ENCODE measurements around the gene BICD1. TPM values are rescaled to one million over a fixed set of nuclear protein-coding genes. Genes with fewer than 3 reads are reported as not detected.

Gene BICD1
- total and polyA plus RNA-seq, 4 donors, result 0.46 to 3.4 (median 1.1) TPM

DNA sequence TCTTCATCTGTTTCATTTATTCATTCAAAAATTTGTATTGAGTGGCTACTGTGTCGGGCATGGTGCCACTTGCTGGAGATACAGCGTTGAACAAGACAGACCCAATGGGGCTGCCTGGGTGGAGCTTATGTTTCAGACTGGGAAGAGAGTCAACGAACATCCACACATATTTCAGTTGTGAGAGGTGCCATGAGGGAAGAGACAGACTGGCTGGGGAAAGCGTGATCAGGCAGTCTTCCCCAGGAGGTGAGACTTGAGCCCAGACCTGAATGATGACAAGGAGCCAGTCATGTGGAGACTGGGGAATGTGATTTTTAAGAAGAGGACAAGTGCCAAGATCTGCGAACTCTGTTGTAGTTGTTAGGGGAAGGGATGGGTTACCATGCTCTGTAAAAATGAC, 12.2 kb downstream of the BICD1 start:
- TF ChIP-seq HNF4A (conservative IDR thresholded peaks at IDR 0.05) (no peak), TAF1 (conservative IDR thresholded peaks at IDR 0.05) (no peak), SP1 (IDR thresholded peaks at IDR 0.05) (no peak), YY1 (IDR thresholded peaks at IDR 0.05) (no peak), FOXA2 (IDR thresholded peaks at IDR 0.05) (no peak), EGR1 (IDR thresholded peaks at IDR 0.05; ENCODE audit: low read depth in 2 of 2) (no peak), RXRA (IDR thresholded peaks at IDR 0.05) (no peak), HNF4G (IDR thresholded peaks at IDR 0.05) (no peak), RAD21 (IDR thresholded peaks at IDR 0.05) (no peak), JUND (IDR thresholded peaks at IDR 0.05) (no peak), FOXA1 (IDR thresholded peaks at IDR 0.05) (no peak), NR2F2 (IDR thresholded peaks at IDR 0.05) (no peak), GABPA (IDR thresholded peaks at IDR 0.05 in 1 of 2, conservative IDR thresholded peaks at IDR 0.05 in 1 of 2) (no peak)
- TF ChIP-seq, protein P1, sequence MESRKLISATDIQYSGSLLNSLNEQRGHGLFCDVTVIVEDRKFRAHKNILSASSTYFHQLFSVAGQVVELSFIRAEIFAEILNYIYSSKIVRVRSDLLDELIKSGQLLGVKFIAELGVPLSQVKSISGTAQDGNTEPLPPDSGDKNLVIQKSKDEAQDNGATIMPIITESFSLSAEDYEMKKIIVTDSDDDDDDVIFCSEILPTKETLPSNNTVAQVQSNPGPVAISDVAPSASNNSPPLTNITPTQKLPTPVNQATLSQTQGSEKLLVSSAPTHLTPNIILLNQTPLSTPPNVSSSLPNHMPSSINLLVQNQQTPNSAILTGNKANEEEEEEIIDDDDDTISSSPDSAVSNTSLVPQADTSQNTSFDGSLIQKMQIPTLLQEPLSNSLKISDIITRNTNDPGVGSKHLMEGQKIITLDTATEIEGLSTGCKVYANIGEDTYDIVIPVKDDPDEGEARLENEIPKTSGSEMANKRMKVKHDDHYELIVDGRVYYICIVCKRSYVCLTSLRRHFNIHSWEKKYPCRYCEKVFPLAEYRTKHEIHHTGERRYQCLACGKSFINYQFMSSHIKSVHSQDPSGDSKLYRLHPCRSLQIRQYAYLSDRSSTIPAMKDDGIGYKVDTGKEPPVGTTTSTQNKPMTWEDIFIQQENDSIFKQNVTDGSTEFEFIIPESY (IDR thresholded peaks at IDR 0.05), result no peak
- TF ChIP-seq, protein P2, sequence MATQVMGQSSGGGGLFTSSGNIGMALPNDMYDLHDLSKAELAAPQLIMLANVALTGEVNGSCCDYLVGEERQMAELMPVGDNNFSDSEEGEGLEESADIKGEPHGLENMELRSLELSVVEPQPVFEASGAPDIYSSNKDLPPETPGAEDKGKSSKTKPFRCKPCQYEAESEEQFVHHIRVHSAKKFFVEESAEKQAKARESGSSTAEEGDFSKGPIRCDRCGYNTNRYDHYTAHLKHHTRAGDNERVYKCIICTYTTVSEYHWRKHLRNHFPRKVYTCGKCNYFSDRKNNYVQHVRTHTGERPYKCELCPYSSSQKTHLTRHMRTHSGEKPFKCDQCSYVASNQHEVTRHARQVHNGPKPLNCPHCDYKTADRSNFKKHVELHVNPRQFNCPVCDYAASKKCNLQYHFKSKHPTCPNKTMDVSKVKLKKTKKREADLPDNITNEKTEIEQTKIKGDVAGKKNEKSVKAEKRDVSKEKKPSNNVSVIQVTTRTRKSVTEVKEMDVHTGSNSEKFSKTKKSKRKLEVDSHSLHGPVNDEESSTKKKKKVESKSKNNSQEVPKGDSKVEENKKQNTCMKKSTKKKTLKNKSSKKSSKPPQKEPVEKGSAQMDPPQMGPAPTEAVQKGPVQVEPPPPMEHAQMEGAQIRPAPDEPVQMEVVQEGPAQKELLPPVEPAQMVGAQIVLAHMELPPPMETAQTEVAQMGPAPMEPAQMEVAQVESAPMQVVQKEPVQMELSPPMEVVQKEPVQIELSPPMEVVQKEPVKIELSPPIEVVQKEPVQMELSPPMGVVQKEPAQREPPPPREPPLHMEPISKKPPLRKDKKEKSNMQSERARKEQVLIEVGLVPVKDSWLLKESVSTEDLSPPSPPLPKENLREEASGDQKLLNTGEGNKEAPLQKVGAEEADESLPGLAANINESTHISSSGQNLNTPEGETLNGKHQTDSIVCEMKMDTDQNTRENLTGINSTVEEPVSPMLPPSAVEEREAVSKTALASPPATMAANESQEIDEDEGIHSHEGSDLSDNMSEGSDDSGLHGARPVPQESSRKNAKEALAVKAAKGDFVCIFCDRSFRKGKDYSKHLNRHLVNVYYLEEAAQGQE (IDR thresholded peaks at IDR 0.05), result no peak
- TF ChIP-seq, protein P3, sequence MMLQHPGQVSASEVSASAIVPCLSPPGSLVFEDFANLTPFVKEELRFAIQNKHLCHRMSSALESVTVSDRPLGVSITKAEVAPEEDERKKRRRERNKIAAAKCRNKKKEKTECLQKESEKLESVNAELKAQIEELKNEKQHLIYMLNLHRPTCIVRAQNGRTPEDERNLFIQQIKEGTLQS (IDR thresholded peaks at IDR 0.05), result no peak
- TF ChIP-seq, protein P4, sequence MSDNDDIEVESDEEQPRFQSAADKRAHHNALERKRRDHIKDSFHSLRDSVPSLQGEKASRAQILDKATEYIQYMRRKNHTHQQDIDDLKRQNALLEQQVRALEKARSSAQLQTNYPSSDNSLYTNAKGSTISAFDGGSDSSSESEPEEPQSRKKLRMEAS (IDR thresholded peaks at IDR 0.05), result no peak
- TF ChIP-seq, protein P5, sequence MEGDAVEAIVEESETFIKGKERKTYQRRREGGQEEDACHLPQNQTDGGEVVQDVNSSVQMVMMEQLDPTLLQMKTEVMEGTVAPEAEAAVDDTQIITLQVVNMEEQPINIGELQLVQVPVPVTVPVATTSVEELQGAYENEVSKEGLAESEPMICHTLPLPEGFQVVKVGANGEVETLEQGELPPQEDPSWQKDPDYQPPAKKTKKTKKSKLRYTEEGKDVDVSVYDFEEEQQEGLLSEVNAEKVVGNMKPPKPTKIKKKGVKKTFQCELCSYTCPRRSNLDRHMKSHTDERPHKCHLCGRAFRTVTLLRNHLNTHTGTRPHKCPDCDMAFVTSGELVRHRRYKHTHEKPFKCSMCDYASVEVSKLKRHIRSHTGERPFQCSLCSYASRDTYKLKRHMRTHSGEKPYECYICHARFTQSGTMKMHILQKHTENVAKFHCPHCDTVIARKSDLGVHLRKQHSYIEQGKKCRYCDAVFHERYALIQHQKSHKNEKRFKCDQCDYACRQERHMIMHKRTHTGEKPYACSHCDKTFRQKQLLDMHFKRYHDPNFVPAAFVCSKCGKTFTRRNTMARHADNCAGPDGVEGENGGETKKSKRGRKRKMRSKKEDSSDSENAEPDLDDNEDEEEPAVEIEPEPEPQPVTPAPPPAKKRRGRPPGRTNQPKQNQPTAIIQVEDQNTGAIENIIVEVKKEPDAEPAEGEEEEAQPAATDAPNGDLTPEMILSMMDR (IDR thresholded peaks at IDR 0.05; ENCODE audit: low read depth, low read length, missing input control), result no peak
- WGBS, result 95% methylated on average over 5 of the region's 5 CpGs
- H3K9ac ChIP-seq (ENCODE audit: low read depth in 1 of 2, low read length in 2 of 2), result no peak overlapping the region
- no peak overlapping the region for H3K4me3 ChIP-seq (ENCODE audit: low read depth in 1 of 3, low read length in 3 of 3)
- no peak overlapping the region for H3K27ac ChIP-seq (ENCODE audit: low read depth in 1 of 2, low read length in 2 of 2)
- no peaks in the 10 kb centered on the region for H3K36me3 ChIP-seq (ENCODE audit: control insufficient read depth in 4 of 4, insufficient read depth in 3 of 4, low read depth in 1 of 4, low read length in 3 of 4)
- peaks cover 0 to 1% (median 0%) of the 10 kb centered on the region in 4 donors for H3K4me1 ChIP-seq (ENCODE audit: control insufficient read depth in 4 of 4, insufficient read depth in 4 of 4, low read length in 3 of 4)
- H3K9me3 ChIP-seq (ENCODE audit: control insufficient read depth in 4 of 4, low read length in 3 of 4), result no peaks in the 10 kb centered on the region
- no peak for DNase-seq (ENCODE audit: low spot score)
- no peaks in the 10 kb centered on the region for H3K27me3 ChIP-seq (ENCODE audit: control insufficient read depth in 4 of 4, insufficient read depth in 4 of 4, low read length in 3 of 4)
